Measurements from ENCODE around the gene FCHSD2.

Gene FCHSD2

GRCh38 chr11:73171436-73172161 lies 29.5 kb upstream of the FCHSD2 start:
- DNase-seq: no peak

GRCh38 chr11:73170140-73170539 lies 28.0 kb upstream of the FCHSD2 start:
- DNase-seq: no peak

- no peak for DNase-seq
Measured at GRCh38 chr11:73168925-73169579, 26.9 kb upstream of the FCHSD2 start.

GRCh38 chr11:73167363-73167954 lies 25.3 kb upstream of the FCHSD2 start:
- no peak for DNase-seq

GRCh38 chr11:73164803-73165540 lies 22.9 kb upstream of the FCHSD2 start:
- DNase-seq: no peak

- DNase-seq: no peak
Measured at GRCh38 chr11:73163638-73164174, 21.6 kb upstream of the FCHSD2 start.

GRCh38 chr11:73162196-73162740 lies 20.1 kb upstream of the FCHSD2 start:
- DNase-seq: no peak

GRCh38 chr11:73160005-73160760 lies 18.1 kb upstream of the FCHSD2 start:
- no peak for DNase-seq

GRCh38 chr11:73159297-73159696 lies 17.2 kb upstream of the FCHSD2 start:
- DNase-seq: no peak

GRCh38 chr11:73158356-73159051 lies 16.4 kb upstream of the FCHSD2 start:
- no peak for DNase-seq

GRCh38 chr11:73157101-73158010 lies 15.2 kb upstream of the FCHSD2 start:
- no peak for DNase-seq

GRCh38 chr11:73156686-73157085 lies 14.6 kb upstream of the FCHSD2 start:
- no peak for DNase-seq

GRCh38 chr11:73156114-73156513 lies 14.0 kb upstream of the FCHSD2 start:
- no peak for DNase-seq

- DNase-seq: no peak
Measured at GRCh38 chr11:73155102-73155501, 13.0 kb upstream of the FCHSD2 start.

- DNase-seq: no peak
Measured at GRCh38 chr11:73154178-73154577, 12.1 kb upstream of the FCHSD2 start.

GRCh38 chr11:73152861-73153483 lies 10.9 kb upstream of the FCHSD2 start:
- DNase-seq: no peak

- DNase-seq: no peak
Measured at GRCh38 chr11:73152086-73152853, 10.2 kb upstream of the FCHSD2 start.

GRCh38 chr11:73151416-73151815 lies 9.3 kb upstream of the FCHSD2 start:
- DNase-seq: no peak

GRCh38 chr11:73149105-73149504 lies 7.0 kb upstream of the FCHSD2 start:
- no peak for DNase-seq
